ENCODE data around the gene CCL4. TPM values are rescaled to one million over a fixed set of nuclear protein-coding genes. Genes with fewer than 3 reads are reported as not detected.
"Not testable (repeated sequence)": the region's sequence is repeated elsewhere in the genome, so short reads cannot be mapped to it uniquely, and the experiment has no call there.

Gene CCL4
- total RNA-seq (2022) (not detected in 2 replicates), Bru-seq, nascent RNA (not detected), BruChase-seq, experiment 1, labeled RNA remaining after a 6-hour chase (not detected), BruChase-seq, experiment 2, labeled RNA remaining after a 2-hour chase (not detected)
- long read RNA-seq: 0 reads

- POLR2A ChIA-PET; H3K36me3 Mint-ChIP-seq (ENCODE audit: insufficient read depth, unreplicated experiment); H3K4me1 Mint-ChIP-seq (ENCODE audit: insufficient read depth, unreplicated experiment); H3K27ac Mint-ChIP-seq (ENCODE audit: low read depth, unreplicated experiment); intact Hi-C loops (cut with micrococcal nuclease); BruUV-seq (replicated peaks); H3K4me3 Mint-ChIP-seq (ENCODE audit: unreplicated experiment); H3K9me3 Mint-ChIP-seq (ENCODE audit: unreplicated experiment); DNase-seq (ENCODE audit: unreplicated experiment): not testable (repeated sequence)
- H3K27me3 Mint-ChIP-seq (ENCODE audit: insufficient read depth, unreplicated experiment): peaks cover 79% of the 10 kb centered on the region
- CTCF ChIA-PET: interaction anchor here (0.6 kb wide), 1 partner anchor 111 kb away, joined by 3 read pairs; no protein-coding TSS in a partner anchor
These were observed at the start of gene CCL4 for GRCh38 chr17:36103401-36103975. Gene CCL4, plus strand, starts transcription at chr17:36103827. Its CDS starts 79 bp downstream, at chr17:36103906.

DNA sequence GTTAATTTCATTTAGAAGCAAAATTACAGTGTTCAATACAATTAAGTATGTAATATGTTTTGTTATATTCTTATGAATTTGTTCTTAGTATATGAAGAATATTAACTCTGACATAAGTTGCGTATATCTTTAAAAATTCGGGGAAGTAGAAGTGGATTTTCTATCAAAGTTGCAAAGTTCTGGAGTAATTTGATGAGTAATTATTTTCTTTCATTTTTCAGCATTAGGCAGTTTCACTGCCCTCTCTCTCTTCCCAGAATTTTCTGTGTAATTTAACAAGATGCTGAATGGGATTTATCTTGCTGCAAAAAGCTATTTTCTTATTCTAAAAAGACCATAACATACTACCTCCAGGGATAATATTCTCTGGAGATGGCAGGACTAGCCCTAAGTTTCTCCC is 48.5 kb upstream of the CCL4 start:
- no peak for TF ChIP-seq CTCF (IDR thresholded peaks at IDR 0.05; ENCODE audit: unreplicated experiment)
- no TSS peak for BruUV-seq (replicated peaks)
- CTCF ChIA-PET: interaction anchor here (0.5 to 0.8 kb wide), 2 partner anchors 11 to 344 kb away, joined by 3 read pairs; no protein-coding TSS in a partner anchor
- H3K27ac Mint-ChIP-seq (ENCODE audit: low read depth, unreplicated experiment): no peak overlapping the region
- no peaks in the 10 kb centered on the region for H3K4me1 Mint-ChIP-seq (ENCODE audit: insufficient read depth, unreplicated experiment)
- peaks cover 49% of the 10 kb centered on the region for H3K27me3 Mint-ChIP-seq (ENCODE audit: insufficient read depth, unreplicated experiment)
- H3K36me3 Mint-ChIP-seq (ENCODE audit: insufficient read depth, unreplicated experiment): no peaks in the 10 kb centered on the region
- DNase-seq (ENCODE audit: unreplicated experiment): no peak
- no peak overlapping the region for H3K4me3 Mint-ChIP-seq (ENCODE audit: unreplicated experiment)
- intact Hi-C loops (cut with micrococcal nuclease): no loop called here
- H3K9me3 Mint-ChIP-seq (ENCODE audit: unreplicated experiment): no peaks in the 10 kb centered on the region
- POLR2A ChIA-PET: interaction anchor here (0.6 kb wide), 1 partner anchor 19 kb away, joined by 3 read pairs; no protein-coding TSS in a partner anchor

DNA sequence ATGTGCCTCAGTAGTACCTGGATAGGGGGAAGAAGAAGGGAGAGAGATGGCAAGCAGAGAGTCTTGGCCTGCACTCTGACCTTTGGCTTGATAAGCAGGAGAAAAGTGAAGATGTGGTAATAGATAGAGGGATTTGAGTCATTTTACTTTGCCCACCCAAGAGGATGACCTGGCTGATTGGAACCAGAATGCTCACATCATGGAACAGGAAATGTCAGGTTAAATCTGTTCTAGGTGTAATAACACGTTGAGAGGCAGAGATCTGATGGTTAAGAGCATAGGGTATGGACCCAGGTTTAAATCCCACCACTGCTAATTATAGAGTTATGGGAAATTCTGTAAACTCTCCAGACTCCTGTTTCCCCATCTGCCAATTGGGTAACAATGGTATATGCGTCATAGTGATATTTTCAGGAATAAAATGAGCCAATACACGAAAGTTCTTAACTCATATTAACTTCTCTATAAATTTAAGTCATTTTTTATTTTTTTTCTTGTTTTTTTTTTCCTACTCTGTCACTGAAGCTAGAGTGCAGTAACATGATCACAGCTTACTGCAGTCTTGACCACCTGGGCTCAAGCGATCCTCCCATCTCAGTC is 47.6 kb upstream of the CCL4 start:
- TF ChIP-seq CTCF (IDR thresholded peaks at IDR 0.05; ENCODE audit: unreplicated experiment): no peak
- H3K4me1 Mint-ChIP-seq (ENCODE audit: insufficient read depth, unreplicated experiment): no peaks in the 10 kb centered on the region
- no peak for DNase-seq (ENCODE audit: unreplicated experiment)
- H3K36me3 Mint-ChIP-seq (ENCODE audit: insufficient read depth, unreplicated experiment): no peaks in the 10 kb centered on the region
- H3K27ac Mint-ChIP-seq (ENCODE audit: low read depth, unreplicated experiment): no peak overlapping the region
- H3K27me3 Mint-ChIP-seq (ENCODE audit: insufficient read depth, unreplicated experiment): peaks cover 43% of the 10 kb centered on the region
- BruUV-seq (replicated peaks): no TSS peak
- ChIA-PET POLR2A (no interaction called here), CTCF (interaction anchor here (0.5 to 0.8 kb wide), 2 partner anchors 11 to 345 kb away, joined by 3 read pairs; no protein-coding TSS in a partner anchor)
- intact Hi-C loops (cut with micrococcal nuclease): no loop called here
- H3K9me3 Mint-ChIP-seq (ENCODE audit: unreplicated experiment): no peaks in the 10 kb centered on the region
- H3K4me3 Mint-ChIP-seq (ENCODE audit: unreplicated experiment): no peak overlapping the region

DNA sequence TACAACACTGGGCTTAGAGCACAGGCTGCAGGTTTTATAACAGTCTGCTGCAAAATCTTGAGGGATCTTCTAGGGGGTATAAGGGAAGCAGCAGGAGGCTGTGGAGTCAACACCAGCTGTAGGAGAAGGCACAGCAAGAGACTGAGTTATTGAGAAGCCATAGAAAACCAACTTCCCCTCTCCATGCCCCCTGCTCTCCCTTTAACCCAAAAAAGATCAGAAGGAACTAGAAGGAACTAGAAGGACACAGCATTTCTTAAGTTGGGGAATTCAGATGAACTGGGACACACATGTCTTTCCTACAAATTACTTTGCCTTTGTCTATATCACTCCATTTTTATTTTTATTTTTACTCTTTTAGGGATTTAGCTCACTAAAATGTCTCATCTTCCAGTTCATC is 45.7 kb upstream of the CCL4 start:
- no TSS peak for BruUV-seq (replicated peaks)
- no peak for TF ChIP-seq CTCF (IDR thresholded peaks at IDR 0.05; ENCODE audit: unreplicated experiment)
- Mint-ChIP-seq H3K4me1 (ENCODE audit: insufficient read depth, unreplicated experiment) (no peaks in the 10 kb centered on the region), H3K36me3 (ENCODE audit: insufficient read depth, unreplicated experiment) (no peaks in the 10 kb centered on the region), H3K9me3 (ENCODE audit: unreplicated experiment) (no peaks in the 10 kb centered on the region), H3K27ac (ENCODE audit: low read depth, unreplicated experiment) (no peak overlapping the region), H3K4me3 (ENCODE audit: unreplicated experiment) (no peak overlapping the region), H3K27me3 (ENCODE audit: insufficient read depth, unreplicated experiment) (peaks cover 52% of the 10 kb centered on the region)
- DNase-seq (ENCODE audit: unreplicated experiment): no peak
- POLR2A ChIA-PET: interaction anchor here (0.7 kb wide), 1 partner anchor 87 kb away, joined by 3 read pairs; no protein-coding TSS in a partner anchor
- CTCF ChIA-PET: no interaction called here
- intact Hi-C loops (cut with micrococcal nuclease): no loop called here
